HG02678 (cell line): ENCODE data around the gene TRMT112.
A peak's percentile ranks its signal among the peaks of the same experiment; 100 is the strongest.

Experiments
- ATAC-seq: cut with Tn5 transposase; IDR thresholded peaks from one replicate; pipeline ENCODE4 v1.9.1; 2021; ENCODE audit warnings: mild to moderate bottlenecking, moderate library complexity; ENCODE audit not compliant: unreplicated experiment

The TRMT112 gene

DNA sequence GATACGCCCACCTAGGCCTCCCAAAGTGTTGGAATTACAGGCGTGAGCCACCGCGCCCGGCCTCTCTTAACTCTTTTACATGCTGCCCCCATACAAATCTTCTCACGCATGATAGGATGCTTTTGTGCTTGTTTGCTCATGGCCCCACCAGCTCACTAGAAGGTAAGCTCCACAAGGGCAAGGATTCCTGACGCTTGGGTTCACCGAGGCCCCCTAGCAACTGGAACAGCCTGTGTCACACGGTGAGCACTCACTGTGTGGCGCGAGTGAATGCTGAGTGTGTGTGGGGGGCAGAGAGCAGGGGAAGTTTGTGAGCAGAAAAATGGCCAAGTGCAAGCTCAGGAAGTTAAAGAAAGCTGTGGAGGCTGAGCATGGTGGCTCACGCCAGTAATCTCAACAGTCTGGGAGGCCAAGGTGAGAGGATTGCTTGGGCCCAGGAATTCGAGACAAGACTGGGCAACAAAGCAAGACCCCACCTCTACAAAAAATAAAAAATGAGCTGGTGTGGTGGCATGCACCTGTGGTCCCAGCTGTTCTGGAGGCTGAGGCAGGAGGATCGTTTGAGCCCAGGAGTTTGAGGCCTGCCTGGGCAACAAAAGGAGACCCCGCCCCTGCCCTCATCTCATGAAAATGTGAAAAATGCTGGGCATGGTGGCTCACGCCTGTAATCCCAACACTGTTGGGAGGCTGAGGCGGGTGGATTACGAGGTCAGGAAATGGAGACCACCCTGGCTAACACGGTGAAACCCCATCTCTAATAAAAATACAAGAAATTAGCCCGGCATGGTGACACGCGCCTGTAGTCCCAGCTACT lies 35.2 kb downstream of the TRMT112 start:
- no peak for ATAC-seq

DNA sequence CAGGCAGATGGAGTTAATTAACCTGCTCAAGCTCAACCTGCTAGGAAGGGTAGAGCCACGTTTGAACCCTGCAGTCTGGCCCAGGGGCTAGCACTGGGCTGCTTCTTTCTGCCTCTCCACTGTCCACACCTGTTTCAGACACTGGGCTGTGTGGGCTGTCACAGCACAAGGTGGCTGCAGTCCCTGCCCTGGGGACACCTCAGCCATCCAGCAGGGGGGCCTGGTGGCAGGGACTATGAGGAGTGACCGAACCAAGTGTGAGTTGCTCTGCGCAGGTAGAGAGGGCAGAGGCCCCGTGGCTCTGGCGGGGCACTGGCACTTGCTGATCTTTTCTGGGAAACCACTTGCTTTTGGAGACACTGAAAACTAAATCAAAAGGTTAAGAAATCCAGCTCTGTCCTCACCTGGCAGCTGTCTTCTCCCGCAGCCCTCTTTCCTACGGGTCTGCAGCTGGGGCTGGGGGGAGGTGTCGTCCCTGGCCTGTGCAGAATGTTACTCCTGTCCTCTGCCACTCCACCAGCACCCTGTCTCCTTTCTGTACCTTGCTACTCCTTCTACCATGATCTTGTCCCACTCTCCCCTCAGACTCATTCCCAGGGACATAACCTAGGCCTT lies 38.7 kb downstream of the TRMT112 start:
- ATAC-seq: no peak

DNA sequence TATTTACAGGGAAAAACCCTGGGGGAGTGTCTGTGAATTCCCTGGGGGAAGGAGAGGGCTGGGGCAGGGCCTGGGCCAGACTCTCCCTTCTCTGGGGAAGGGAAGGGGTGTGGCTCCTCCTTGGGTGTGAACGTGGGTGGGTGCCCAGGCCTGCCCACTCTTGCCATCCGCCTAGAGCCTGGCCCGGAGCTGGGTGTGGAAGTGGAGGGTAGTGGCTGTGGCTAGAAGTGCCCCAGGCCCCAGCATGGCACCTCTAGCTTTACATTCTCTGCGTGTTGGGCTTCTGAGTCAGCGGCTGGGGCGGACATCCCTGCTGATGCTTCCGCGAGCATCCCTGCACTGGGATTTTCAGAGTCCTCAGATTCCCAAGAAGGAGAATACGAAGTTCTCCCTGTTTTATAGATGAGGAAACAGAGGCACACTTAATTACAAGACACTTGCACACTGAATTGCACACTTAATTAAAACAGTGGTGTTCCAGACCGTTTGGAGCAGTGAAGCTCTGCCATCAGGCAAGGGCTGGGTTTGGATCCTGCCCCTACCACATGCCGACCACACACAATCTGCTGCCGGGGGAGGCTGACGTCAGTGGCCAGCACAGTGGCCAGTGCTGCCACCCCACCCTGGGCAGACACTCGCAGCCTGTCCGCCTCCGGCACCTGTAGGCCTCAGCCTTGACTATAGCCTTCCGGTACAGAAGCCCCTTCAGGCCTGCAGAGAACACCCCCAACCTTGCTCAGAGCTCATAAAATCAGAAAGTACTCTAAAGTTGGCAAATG lies 40.5 kb downstream of the TRMT112 start:
- ATAC-seq: no peak

DNA sequence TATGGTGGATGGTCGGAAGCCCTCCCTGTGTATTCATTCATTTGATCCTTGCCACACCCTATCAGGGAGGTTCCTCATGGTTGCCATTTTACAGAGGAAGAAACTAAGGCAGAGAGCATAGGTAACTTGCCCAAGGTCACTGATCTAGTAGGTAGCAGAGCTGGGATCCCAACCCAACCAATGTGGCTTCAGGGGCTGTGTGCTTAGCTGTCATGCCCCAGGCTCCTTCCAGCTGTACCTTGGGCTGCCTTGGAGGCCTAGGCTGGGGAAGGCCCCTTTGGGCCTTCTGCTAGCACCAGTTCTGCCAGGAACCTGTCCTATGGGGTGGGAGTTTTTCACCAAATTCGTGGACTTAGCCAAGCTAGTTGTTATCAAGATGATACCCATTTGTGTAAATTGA lies 41.5 kb downstream of the TRMT112 start:
- no peak for ATAC-seq

DNA sequence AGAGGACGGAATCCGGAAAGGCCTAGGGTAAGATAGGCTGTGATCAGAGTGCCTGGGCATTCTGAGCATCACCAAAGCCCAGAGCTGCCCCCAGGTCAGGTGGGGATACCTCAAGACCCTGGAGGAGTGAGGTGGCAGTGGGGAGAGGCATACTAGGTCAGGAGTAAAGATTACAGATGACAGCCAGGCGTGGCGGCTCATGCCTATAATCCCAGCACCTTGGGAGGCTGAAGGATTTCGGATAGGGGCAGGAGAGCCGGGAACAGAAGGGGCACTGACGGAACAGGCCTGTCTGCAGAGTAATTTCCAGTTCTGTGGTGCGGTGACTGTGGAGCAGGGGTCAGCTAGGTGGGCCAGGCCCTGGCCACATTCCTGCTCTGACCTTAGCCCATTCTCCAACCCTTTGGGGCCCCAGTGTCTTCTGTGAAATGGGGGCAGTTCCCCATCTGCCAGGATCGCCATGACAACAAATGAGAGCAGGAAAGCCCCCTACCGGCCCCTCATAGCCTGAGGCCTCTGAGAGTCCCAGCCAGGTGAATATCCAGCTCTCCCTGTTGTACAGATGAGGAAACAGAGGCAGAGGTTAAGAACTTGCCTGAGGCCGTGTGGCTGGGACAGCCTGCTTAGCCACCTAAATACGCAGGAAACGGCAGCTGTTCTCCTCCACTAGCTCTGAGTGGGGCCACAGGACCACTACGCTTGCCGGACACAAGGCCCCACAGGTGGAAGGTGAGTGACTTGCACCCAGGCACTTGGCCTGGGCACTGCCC lies 42.1 kb downstream of the TRMT112 start:
- ATAC-seq: no peak

DNA sequence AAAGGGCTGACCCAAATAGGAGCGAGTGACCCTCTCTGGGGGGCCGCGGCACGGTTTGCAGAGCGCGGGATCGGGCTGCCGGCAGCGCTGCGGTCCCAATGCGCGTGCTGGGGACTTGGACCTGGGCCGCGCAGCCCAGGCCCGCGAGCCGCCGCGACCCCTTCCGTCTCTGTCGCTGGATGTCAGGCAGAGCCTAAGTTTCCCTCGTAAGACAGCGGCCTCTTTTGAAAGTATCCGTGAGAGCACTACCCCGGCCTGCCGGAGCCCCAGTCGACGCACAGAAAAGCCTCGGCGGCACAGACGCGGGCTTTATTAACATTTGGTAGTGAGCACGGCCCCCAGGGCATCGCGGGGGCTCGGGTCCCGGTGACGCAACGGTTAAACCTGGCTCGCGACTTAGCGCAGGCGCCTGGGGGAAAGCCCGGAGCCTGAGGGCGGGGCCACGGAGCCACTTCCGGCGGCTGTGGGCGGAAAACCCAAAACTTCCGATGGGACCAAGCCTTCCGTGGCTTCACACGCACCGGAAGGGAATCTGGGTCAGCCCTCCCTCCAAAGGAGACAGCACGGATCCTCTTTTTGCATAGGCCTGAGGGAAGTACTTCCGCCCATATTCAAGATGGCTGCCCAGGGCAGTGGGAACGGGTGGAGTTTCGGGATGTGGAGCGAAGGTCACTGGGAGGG lies 47.7 kb downstream of the TRMT112 start:
- ATAC-seq: peak; percentile 73

DNA sequence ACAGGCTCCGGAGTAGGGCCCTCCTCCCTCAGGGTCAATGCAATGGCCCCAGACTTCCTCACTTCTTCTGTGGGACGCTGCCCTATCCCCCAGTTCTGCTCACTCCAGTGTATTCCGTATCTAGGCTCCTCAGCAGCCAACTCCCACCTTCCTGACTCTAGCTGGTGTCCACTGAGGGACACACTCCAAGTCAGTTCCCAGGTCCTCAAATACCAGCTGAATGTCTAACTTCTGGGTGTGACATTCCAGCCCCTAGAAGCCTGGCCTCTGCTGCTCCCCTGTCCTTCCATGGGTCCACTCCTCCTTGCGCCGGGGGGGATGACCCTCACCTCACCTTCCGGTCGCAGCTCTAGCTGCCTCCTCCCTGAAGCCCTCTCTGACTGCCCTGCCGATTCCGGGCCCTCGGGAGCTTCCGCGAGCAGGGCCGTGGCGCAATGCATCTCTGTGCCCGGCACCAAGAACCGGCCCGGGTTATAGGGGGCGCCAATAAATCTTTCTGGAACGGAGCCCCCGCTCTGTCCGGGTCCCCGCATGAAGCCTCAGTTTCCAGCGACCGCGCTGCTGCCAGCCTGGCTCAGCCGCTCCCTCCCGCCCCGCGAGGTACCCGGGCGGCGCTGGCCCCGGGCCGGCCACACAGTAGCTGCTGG lies 48.3 kb downstream of the TRMT112 start:
- ATAC-seq: peak; percentile 6

DNA sequence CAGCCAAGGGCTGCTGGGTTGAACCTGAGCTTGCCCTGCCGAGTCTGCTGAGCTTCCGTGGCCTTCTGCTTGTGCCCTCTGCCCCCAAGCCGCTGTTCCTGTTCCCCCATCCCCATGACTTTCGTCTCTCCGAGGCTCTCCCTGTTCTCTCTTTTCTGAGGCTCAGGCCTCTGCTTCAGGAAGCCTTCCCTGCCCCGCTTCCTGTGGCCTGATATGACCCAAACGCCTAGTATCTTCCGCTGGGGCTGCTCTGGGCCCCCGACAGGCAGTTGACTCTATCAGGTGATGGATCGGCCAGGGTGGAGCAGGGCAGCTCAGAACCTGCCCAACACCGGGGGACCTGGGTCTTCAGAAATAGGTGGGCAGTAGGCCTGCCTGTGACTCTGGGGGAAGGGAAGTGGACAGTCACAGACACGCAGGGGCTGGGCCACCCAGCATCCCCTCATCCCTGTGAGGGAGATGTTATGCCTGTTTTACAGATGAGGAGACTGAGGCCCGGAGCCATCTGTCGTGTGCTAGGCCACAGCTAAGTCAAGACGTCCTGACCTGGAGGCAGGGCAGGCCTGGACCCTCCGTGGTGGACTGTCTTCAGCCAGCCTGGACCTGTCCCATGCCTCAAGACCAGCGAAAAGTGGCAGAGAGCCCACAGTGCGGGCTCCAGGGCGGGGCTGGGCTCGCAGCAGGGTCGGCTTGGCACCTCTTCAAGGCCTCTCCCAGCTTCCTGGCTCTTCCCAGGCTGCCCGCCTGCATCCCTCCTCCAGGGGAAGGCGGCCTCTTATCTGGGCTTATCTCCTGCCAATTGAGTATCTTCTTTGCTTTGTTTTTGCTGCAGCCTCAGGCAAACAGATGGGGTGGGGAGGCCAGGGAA lies 49.1 kb downstream of the TRMT112 start:
- no peak for ATAC-seq

DNA sequence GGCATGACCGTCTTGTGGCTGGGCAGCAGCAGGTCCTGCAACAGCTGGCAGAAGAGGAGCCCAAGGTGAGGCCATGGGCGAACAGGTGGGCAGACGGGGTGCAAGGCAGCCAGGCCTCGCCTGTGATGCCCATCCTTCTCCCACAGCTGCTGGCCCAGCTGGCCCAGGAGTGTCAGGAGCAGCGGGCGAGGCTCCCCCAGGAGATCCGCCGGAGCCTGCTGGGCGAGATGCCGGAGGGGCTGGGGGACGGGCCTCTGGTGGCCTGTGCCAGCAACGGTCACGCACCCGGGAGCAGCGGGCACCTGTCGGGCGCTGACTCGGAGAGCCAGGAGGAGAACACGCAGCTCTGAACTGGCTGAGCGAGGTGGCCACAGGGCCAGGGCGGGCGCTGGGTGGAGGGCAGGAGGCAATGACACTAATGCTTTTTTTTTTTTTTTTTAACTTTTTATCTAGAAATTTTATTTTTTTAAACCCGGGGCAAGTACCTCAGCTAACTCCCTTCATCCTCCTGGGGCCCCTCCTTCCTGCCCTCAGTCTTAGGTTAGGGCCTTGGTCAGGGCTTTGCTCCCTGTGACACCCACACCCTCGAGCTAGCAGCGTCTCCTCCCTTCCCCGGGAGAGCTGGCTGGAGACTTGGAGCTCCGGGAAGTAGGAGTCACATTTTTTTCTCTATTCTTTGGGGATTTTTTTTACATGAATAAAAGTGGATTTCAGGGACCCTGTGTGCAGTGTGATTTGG lies 50.0 kb downstream of the TRMT112 start:
- ATAC-seq: no peak
